CD4-positive, CD25-positive, alpha-beta regulatory T cell (primary cell): Measurements from ENCODE around the gene KCNH8. TPM values are rescaled to one million over a fixed set of nuclear protein-coding genes. Genes with fewer than 3 reads are reported as not detected.
"Not testable (repeated sequence)": the region's sequence is repeated elsewhere in the genome, so short reads cannot be mapped to it uniquely, and the experiment has no call there.

Experiments
- ATAC-seq, 2 donors: fragments of 150-1000 bp; cut with Tn5 transposase; one replicate each; pipeline ENCODE4 v1.10.0; 2021; ENCODE audit warnings: low read depth in 2 of 2, moderate number of reproducible peaks in 2 of 2, moderate library complexity in 1 of 2
- DNase-seq, 3 donors: peaks; one replicate each; pipeline versions ENCODE4 v3.0.0 to v3.0.0-alpha.2; 2012 to 2022; ENCODE audit warnings: mixed read lengths in 1 of 3
- H3K27ac ChIP-seq: one replicate; pipeline ENCODE4 v1.7.0; 2013; ENCODE audit warnings: mild to moderate bottlenecking, low read length; ENCODE audit not compliant: insufficient read depth, poor library complexity, severe bottlenecking
- H3K27me3 ChIP-seq: one replicate; pipeline ENCODE4 v1.7.0; 2013; ENCODE audit warnings: low read length; ENCODE audit not compliant: control insufficient read depth, insufficient read depth
- H3K36me3 ChIP-seq: one replicate; pipeline ENCODE4 v1.7.0; 2013; ENCODE audit warnings: mild to moderate bottlenecking, low read length, moderate library complexity; ENCODE audit not compliant: control insufficient read depth, insufficient read depth
- H3K4me1 ChIP-seq: 2 replicates; pipeline ENCODE4 v1.7.0; 2013; ENCODE audit warnings: mild to moderate bottlenecking, low read length; ENCODE audit not compliant: insufficient read depth, control insufficient read depth, poor library complexity, severe bottlenecking
- H3K4me3 ChIP-seq: one replicate; pipeline ENCODE4 v1.7.0; 2013; ENCODE audit warnings: low read depth, mild to moderate bottlenecking, low read length, moderate library complexity
- H3K9me3 ChIP-seq, 2 experiments: 1 replicate in 1 of 2; 2 replicates in 1 of 2; pipeline ENCODE4 v1.7.0; 2013; ENCODE audit warnings: low read length in 2 of 2, mild to moderate bottlenecking in 1 of 2, moderate library complexity in 1 of 2; ENCODE audit not compliant: control insufficient read depth in 2 of 2
- H3K27ac Mint-ChIP-seq, 3 donors: one replicate each; pipeline ENCODE4 v1.8.0; 2020 to 2022; ENCODE audit warnings: mild to moderate bottlenecking in 3 of 3, mixed read lengths in 3 of 3, moderate library complexity in 2 of 3
- H3K27me3 Mint-ChIP-seq: one replicate; pipeline ENCODE4 v1.8.0; 2022; ENCODE audit warnings: mild to moderate bottlenecking, mixed read lengths
- H3K36me3 Mint-ChIP-seq: one replicate; pipeline ENCODE4 v1.8.0; 2020; ENCODE audit warnings: mixed read lengths
- H3K4me1 Mint-ChIP-seq, 4 donors: one replicate each; pipeline ENCODE4 v1.8.0; 2020 to 2022; ENCODE audit warnings: mixed read lengths in 4 of 4, mild to moderate bottlenecking in 1 of 4
- H3K4me3 Mint-ChIP-seq, 4 donors: one replicate each; pipeline ENCODE4 v1.8.0; 2020 to 2022; ENCODE audit warnings: mild to moderate bottlenecking in 4 of 4, mixed read lengths in 4 of 4, moderate library complexity in 3 of 4
- H3K9me3 Mint-ChIP-seq, 7 donors: one replicate each; pipeline ENCODE4 v1.8.0; 2020 to 2022; ENCODE audit warnings: mixed read lengths in 7 of 7, mild to moderate bottlenecking in 3 of 7, moderate library complexity in 2 of 7
- polyA plus RNA-seq, 4 donors: library from polyadenylated mRNA; unstranded; fragments of 300-500 nt; fragmentation: Illumina TruSeq; gene quantifications; one replicate each; pipeline ENCODE4 v1.2.3, GENCODE V29; 2021
- total RNA-seq: library from RNA; stranded (reverse); gene quantifications from one replicate; pipeline ENCODE4 v1.2.3, GENCODE V29; 2022

KCNH8 gene
- total and polyA plus RNA-seq, 5 donors from 2014 or later, result 0.17 TPM; not detected in 4

DNA sequence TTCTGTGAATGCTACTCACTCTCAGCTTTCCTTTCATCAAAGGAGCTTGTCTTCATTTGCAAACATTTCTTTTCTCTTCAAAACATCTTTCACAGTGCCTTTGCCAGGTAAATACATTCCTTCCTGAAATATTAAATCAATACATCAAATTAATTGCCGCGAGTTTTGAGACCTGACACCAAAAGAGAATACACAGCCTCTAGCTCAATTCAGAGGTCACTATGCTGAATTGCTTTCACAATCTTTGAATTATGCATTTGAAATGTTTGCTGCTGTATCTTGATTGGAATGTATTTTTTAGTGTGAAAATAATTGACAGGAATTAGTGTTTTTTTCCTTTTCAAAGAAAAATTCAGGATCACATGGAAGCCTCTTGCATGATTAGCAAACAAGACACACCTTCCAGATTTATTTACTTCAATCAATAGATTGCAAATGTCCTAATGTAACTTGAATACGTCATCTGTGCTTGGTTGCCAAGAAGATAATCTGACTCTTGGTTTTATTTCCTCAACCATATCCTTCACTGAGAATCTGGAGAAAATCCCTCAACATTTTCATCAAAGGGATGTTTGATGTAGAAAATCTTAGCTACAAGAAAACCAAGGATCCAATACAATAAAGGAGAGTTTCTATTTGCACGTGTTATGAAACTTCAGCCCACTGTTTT, 83.6 kb downstream of the KCNH8 start:
- Histone ChIP-seq H3K36me3 (no peaks in the 10 kb centered on the region), H3K27ac (no peak overlapping the region), H3K4me3 (no peak overlapping the region), H3K9me3 (no peaks in the 10 kb centered on the region), H3K4me1 (no peaks in the 10 kb centered on the region), H3K27me3 (no peaks in the 10 kb centered on the region)
- no peaks in the 10 kb centered on the region for H3K27me3 Mint-ChIP-seq
- no peak for ATAC-seq
- no peak for DNase-seq
- H3K27ac Mint-ChIP-seq, result no peak overlapping the region
- no peaks in the 10 kb centered on the region for H3K36me3 Mint-ChIP-seq
- H3K4me3 Mint-ChIP-seq, result no peak overlapping the region
- H3K9me3 Mint-ChIP-seq, result peaks cover 0 to 2% (median 0%) of the 10 kb centered on the region in 7 donors
- H3K4me1 Mint-ChIP-seq, result no peaks in the 10 kb centered on the region

DNA sequence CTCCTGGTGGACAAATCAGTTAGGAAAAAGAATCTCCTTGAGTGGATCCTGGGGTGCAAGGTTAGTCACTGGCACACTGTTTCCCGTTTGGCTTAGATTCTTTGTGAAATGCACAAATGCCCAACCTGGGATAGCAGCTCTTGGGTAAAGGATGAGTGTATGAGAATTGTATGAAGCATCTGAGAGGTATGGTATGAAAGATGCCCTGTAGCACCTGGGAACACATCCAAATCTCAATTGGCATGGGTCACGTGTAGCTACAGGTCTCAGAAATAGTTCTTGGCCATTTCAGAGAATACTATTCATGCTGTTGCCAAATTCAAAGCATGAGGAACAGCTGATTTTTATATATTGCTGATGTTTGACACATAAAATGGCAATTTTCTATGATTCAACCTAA, 84.3 kb downstream of the KCNH8 start:
- ATAC-seq (no peak), DNase-seq (no peak)
- H3K9me3 Mint-ChIP-seq, result peaks cover 0 to 2% (median 0%) of the 10 kb centered on the region in 7 donors
- no peak overlapping the region for H3K27ac ChIP-seq
- H3K27me3 Mint-ChIP-seq, result no peaks in the 10 kb centered on the region
- H3K27ac Mint-ChIP-seq, result no peak overlapping the region
- no peak overlapping the region for H3K4me3 Mint-ChIP-seq
- no peak overlapping the region for H3K4me3 ChIP-seq
- H3K27me3 ChIP-seq, result no peaks in the 10 kb centered on the region
- no peaks in the 10 kb centered on the region for H3K4me1 Mint-ChIP-seq
- H3K9me3 ChIP-seq, result no peaks in the 10 kb centered on the region
- no peaks in the 10 kb centered on the region for H3K36me3 ChIP-seq
- no peaks in the 10 kb centered on the region for H3K36me3 Mint-ChIP-seq
- H3K4me1 ChIP-seq, result no peaks in the 10 kb centered on the region

GRCh38 chr3:19233882-19234784, 85.8 kb downstream of the KCNH8 start:
- not testable (repeated sequence) for H3K27me3 Mint-ChIP-seq, H3K4me1 ChIP-seq, ATAC-seq, H3K4me3 Mint-ChIP-seq, H3K9me3 ChIP-seq, H3K4me1 Mint-ChIP-seq, H3K4me3 ChIP-seq, DNase-seq, H3K27ac Mint-ChIP-seq, H3K36me3 Mint-ChIP-seq, H3K36me3 ChIP-seq, H3K27me3 ChIP-seq, H3K9me3 Mint-ChIP-seq, H3K27ac ChIP-seq

GRCh38 chr3:19248143-19248542, 99.8 kb downstream of the KCNH8 start:
- H3K9me3 Mint-ChIP-seq, result peaks cover 0 to 23% (median 4%) of the 10 kb centered on the region in 7 donors
- H3K27me3 Mint-ChIP-seq, result no peaks in the 10 kb centered on the region
- DNase-seq (no peak), ATAC-seq (no peak)
- Histone ChIP-seq H3K27me3 (no peaks in the 10 kb centered on the region), H3K27ac (no peak overlapping the region), H3K9me3 (no peaks in the 10 kb centered on the region), H3K4me3 (no peak overlapping the region), H3K36me3 (no peaks in the 10 kb centered on the region), H3K4me1 (no peaks in the 10 kb centered on the region)
- no peak overlapping the region for H3K4me3 Mint-ChIP-seq
- no peaks in the 10 kb centered on the region for H3K4me1 Mint-ChIP-seq
- no peaks in the 10 kb centered on the region for H3K36me3 Mint-ChIP-seq
- no peak overlapping the region for H3K27ac Mint-ChIP-seq

DNA sequence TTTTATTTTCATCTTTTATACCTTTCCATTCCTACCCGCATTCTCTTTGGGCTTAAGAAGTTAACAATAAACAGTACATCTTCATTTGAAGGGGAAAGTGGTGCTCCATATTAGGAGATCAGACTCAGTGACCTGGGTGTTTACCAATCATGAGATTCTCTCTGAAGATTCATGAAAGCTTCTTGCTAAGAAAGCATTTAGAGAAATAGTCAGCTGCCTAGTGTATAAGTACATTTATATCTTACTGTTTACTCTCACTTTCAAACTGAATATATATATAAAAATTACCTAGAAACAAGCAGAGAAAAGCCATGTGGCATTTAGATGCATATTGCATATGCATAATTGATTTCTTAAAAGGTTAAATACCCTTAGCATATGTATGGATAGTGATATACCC, 100.5 kb downstream of the KCNH8 start:
- H3K27me3 Mint-ChIP-seq, result no peaks in the 10 kb centered on the region
- no peak overlapping the region for H3K27ac ChIP-seq
- no peak for DNase-seq
- H3K27me3 ChIP-seq, result no peaks in the 10 kb centered on the region
- no peaks in the 10 kb centered on the region for H3K9me3 ChIP-seq
- H3K4me1 Mint-ChIP-seq, result no peaks in the 10 kb centered on the region
- no peak for ATAC-seq
- H3K4me3 ChIP-seq, result no peak overlapping the region
- peaks cover 0 to 23% (median 3%) of the 10 kb centered on the region in 7 donors for H3K9me3 Mint-ChIP-seq
- no peak overlapping the region for H3K27ac Mint-ChIP-seq
- H3K4me1 ChIP-seq, result no peaks in the 10 kb centered on the region
- no peaks in the 10 kb centered on the region for H3K36me3 ChIP-seq
- no peak overlapping the region for H3K4me3 Mint-ChIP-seq
- no peaks in the 10 kb centered on the region for H3K36me3 Mint-ChIP-seq

GRCh38 chr3:19250959-19251610, 102.8 kb downstream of the KCNH8 start:
- H3K27ac Mint-ChIP-seq, result peak overlapping the region in 1 of 3 donors; percentile 20
- no peaks in the 10 kb centered on the region for H3K4me1 ChIP-seq
- H3K9me3 ChIP-seq, result no peaks in the 10 kb centered on the region
- peaks cover 0 to 8% (median 3%) of the 10 kb centered on the region in 7 donors for H3K9me3 Mint-ChIP-seq
- H3K27me3 ChIP-seq, result no peaks in the 10 kb centered on the region
- H3K36me3 Mint-ChIP-seq, result no peaks in the 10 kb centered on the region
- ATAC-seq, result no peak
- H3K4me3 Mint-ChIP-seq, result no peak overlapping the region
- H3K4me1 Mint-ChIP-seq, result no peaks in the 10 kb centered on the region
- DNase-seq, result no peak
- no peaks in the 10 kb centered on the region for H3K36me3 ChIP-seq
- H3K27ac ChIP-seq, result no peak overlapping the region
- H3K27me3 Mint-ChIP-seq, result no peaks in the 10 kb centered on the region
- no peak overlapping the region for H3K4me3 ChIP-seq

- Mint-ChIP-seq H3K4me1 (no peaks in the 10 kb centered on the region), H3K27ac (no peak overlapping the region), H3K36me3 (no peaks in the 10 kb centered on the region), H3K4me3 (no peak overlapping the region), H3K27me3 (no peaks in the 10 kb centered on the region), H3K9me3 (peaks cover 0 to 4% (median 0%) of the 10 kb centered on the region in 7 donors)
- DNase-seq, result no peak
- ATAC-seq, result no peak
- Histone ChIP-seq H3K27ac (no peak overlapping the region), H3K4me3 (no peak overlapping the region), H3K36me3 (no peaks in the 10 kb centered on the region), H3K4me1 (no peaks in the 10 kb centered on the region), H3K27me3 (no peaks in the 10 kb centered on the region), H3K9me3 (no peaks in the 10 kb centered on the region)
These were observed 105.9 kb downstream of the KCNH8 start for GRCh38 chr3:19254189-19254588.
